ENCODE results near the gene AKT1.

Gene AKT1

GRCh38 chr14:104784846-104785707 lies 10.5 kb downstream of the AKT1 start:
- DNase-seq = no peak

GRCh38 chr14:104784218-104784568 lies 11.4 kb downstream of the AKT1 start:
- no peak for DNase-seq

- no peak for DNase-seq
These were observed 11.9 kb downstream of the AKT1 start for GRCh38 chr14:104783484-104784217.

GRCh38 chr14:104782808-104783139 lies 12.8 kb downstream of the AKT1 start:
- no peak for DNase-seq

- DNase-seq = no peak
These were observed 13.3 kb downstream of the AKT1 start for GRCh38 chr14:104782086-104782807.

- no peak for DNase-seq
These were observed 14.1 kb downstream of the AKT1 start for GRCh38 chr14:104781271-104782077.

- no peak for DNase-seq
These were observed 15.0 kb downstream of the AKT1 start for GRCh38 chr14:104780513-104781030.

- DNase-seq = no peak
These were observed 15.6 kb downstream of the AKT1 start for GRCh38 chr14:104779776-104780512.

GRCh38 chr14:104778694-104779331 lies 16.7 kb downstream of the AKT1 start:
- DNase-seq = no peak

GRCh38 chr14:104777808-104778249 lies 17.7 kb downstream of the AKT1 start:
- DNase-seq = no peak

- DNase-seq = no peak
These were observed 18.4 kb downstream of the AKT1 start for GRCh38 chr14:104776961-104777807.

- DNase-seq = no peak
These were observed 19.1 kb downstream of the AKT1 start for GRCh38 chr14:104776481-104776880.

GRCh38 chr14:104775073-104775489 lies 20.5 kb downstream of the AKT1 start:
- DNase-seq = no peak

GRCh38 chr14:104774453-104775072 lies 21.0 kb downstream of the AKT1 start:
- DNase-seq = no peak

- DNase-seq = no peak
These were observed 21.8 kb downstream of the AKT1 start for GRCh38 chr14:104773505-104774452.

GRCh38 chr14:104772707-104773504 lies 22.6 kb downstream of the AKT1 start:
- no peak for DNase-seq

- DNase-seq = no peak
These were observed 23.4 kb downstream of the AKT1 start for GRCh38 chr14:104771918-104772706.
